GM12801 (cell line): ENCODE measurements around the gene LRMDA.

ENCODE experiments used
- CTCF ChIP-seq: IDR thresholded peaks from one replicate; pipeline ENCODE4 v1.5.1; 2011; ENCODE audit warnings: control low read depth; ENCODE audit not compliant: insufficient read length; ENCODE audit errors: extremely low read depth

The LRMDA gene

DNA sequence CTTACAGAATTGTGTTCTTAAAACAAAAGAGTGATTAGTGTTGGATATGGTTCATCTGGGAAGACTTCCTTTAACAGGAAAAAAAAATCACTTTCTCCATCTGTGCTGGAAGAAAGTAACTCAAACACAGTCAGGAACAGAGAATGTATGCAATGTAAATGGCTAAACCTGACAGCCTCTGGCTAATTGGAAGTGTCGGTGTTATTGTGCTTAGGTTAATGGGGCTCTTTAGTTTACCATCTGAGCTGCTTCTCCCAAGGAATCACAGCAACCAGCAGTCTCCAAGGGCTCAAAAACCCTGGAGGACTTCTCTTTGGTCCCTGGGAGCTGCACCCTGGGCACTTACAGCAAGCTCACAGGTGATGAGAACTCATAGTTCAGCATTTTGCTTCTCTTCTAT lies 724.5 kb downstream of the LRMDA start:
- TF ChIP-seq CTCF = no peak

GRCh38 chr10:76160446-76161300 lies 729.2 kb downstream of the LRMDA start:
- no peak for TF ChIP-seq CTCF

DNA sequence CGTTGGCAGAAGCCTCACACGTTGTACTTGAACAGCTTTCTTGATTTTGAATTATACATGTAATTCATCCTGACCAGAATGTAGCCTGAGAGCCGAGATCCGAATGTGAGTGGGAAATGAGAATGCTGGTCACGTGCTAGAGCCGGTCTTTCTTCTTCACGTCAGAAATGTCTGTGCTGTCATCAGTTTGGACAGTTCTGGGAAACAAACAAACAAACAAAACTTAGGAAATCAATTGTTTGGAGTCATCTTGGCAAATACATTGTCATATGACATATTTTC lies 729.8 kb downstream of the LRMDA start:
- TF ChIP-seq CTCF = no peak

GRCh38 chr10:76168437-76168836 lies 737.0 kb downstream of the LRMDA start:
- TF ChIP-seq CTCF = no peak

DNA sequence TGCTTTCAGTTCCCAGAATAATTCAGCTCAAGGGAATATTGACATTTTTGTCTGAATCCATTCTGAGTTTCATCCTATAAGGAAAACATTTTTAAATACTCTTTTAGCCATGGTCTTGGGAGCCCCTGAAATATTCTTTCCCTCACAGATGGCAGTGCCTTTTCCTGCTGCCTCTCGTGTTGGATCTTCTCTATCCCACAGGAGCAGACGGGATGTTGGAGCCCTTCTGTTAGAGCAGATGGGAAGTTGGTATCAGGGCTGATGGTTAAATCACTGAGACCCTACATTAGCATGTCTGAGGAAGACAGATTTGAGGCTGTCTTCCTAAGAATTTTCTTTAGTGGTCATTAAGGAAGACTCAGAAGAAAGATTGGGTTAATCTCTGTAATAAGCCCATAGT lies 737.8 kb downstream of the LRMDA start:
- TF ChIP-seq CTCF = no peak

GRCh38 chr10:76172020-76172419 lies 740.6 kb downstream of the LRMDA start:
- no peak for TF ChIP-seq CTCF

GRCh38 chr10:76175533-76176165 lies 744.2 kb downstream of the LRMDA start:
- TF ChIP-seq CTCF = no peak
